ENCODE results near the gene OBSCN. TPM values are rescaled to one million over a fixed set of nuclear protein-coding genes. Genes with fewer than 3 reads are reported as not detected.

Gene OBSCN
- total RNA-seq, 1 experiment from 2014 or later, result 10.5 TPM

- H3K9me3 ChIP-seq (ENCODE audit: control insufficient read depth, insufficient read depth, low read depth, low read length), result no peaks in the 10 kb centered on the region
- no peak overlapping the region for H3K4me3 ChIP-seq (ENCODE audit: low read depth in 2 of 2, low read length in 2 of 2)
- intact Hi-C loops (cut with micrococcal nuclease; ENCODE audit: unreplicated experiment) (no loop called here), in situ Hi-C loops (cut with HindIII; ENCODE audit: low pct_unique_long_range_greater_than_20kb, low sequenced_read_pairs) (no loop called here)
- ATAC-seq, result no peak
- TF ChIP-seq TCF7L2 (IDR thresholded peaks at IDR 0.05; ENCODE audit: low read depth, low read length), result no peak
- no peak for TF ChIP-seq CTCF (IDR thresholded peaks at IDR 0.05)
- no peak for TF ChIP-seq POLR2AphosphoS5 (IDR thresholded peaks at IDR 0.05; ENCODE audit: low read depth, low read length)
- no peak for TF ChIP-seq SIN3A (IDR thresholded peaks at IDR 0.05; ENCODE audit: borderline replicate concordance, insufficient read depth, low read depth, low read length)
- no peak for TF ChIP-seq REST (IDR thresholded peaks at IDR 0.05; ENCODE audit: insufficient read depth in 1 of 2, low read depth in 2 of 2, low read length in 1 of 2)
- no peaks in the 10 kb centered on the region for H3K27me3 ChIP-seq (ENCODE audit: control insufficient read depth, insufficient read depth, low read length)
- BruUV-seq (replicated peaks), result no TSS peak
- ChIA-PET POLR2A (no interaction called here), CTCF (no interaction called here)
- no peak for DNase-seq (ENCODE audit: low read depth, low spot score)
- no peak overlapping the region for H3K27ac ChIP-seq (ENCODE audit: low read length)
- no peaks in the 10 kb centered on the region for H3K4me1 ChIP-seq (ENCODE audit: control insufficient read depth, insufficient read depth, low read length)
- H3K36me3 ChIP-seq (ENCODE audit: control insufficient read depth, insufficient read depth, low read length), result no peaks in the 10 kb centered on the region
Observed at GRCh38 chr1:228295981-228296380, 88.1 kb downstream of the OBSCN start.

- Histone ChIP-seq H3K9me3 (ENCODE audit: control insufficient read depth, insufficient read depth, low read depth, low read length) (peaks cover 5% of the 10 kb centered on the region; the same call in 1 of the 2 replicates), H3K27me3 (ENCODE audit: control insufficient read depth, insufficient read depth, low read length) (no peaks in the 10 kb centered on the region), H3K4me3 (ENCODE audit: low read depth in 2 of 2, low read length in 2 of 2) (no peak overlapping the region), H3K27ac (ENCODE audit: low read length) (no peak overlapping the region), H3K36me3 (ENCODE audit: control insufficient read depth, insufficient read depth, low read length) (no peaks in the 10 kb centered on the region), H3K4me1 (ENCODE audit: control insufficient read depth, insufficient read depth, low read length) (no peaks in the 10 kb centered on the region)
- no peak for TF ChIP-seq TCF7L2 (IDR thresholded peaks at IDR 0.05; ENCODE audit: low read depth, low read length)
- no peak for TF ChIP-seq CTCF (IDR thresholded peaks at IDR 0.05)
- no peak for TF ChIP-seq SIN3A (IDR thresholded peaks at IDR 0.05; ENCODE audit: borderline replicate concordance, insufficient read depth, low read depth, low read length)
- in situ Hi-C loops (cut with HindIII; ENCODE audit: low pct_unique_long_range_greater_than_20kb, low sequenced_read_pairs), result no loop called here
- intact Hi-C loops (cut with micrococcal nuclease; ENCODE audit: unreplicated experiment), result no loop called here
- POLR2A ChIA-PET, result no interaction called here
- DNase-seq (ENCODE audit: low read depth, low spot score) (no peak), ATAC-seq (no peak)
- TSS peak; percentile 31 for BruUV-seq (replicated peaks)
- CTCF ChIA-PET, result no interaction called here
Observed at GRCh38 chr1:228297242-228297641, 89.4 kb downstream of the OBSCN start.
